Stimulated activated CD8-positive, alpha-beta memory T cell treated with anti-CD3 and anti-CD28 coated beads, Interleukin-15, amount 100 ng/mL, for 1 hour (primary cell): ENCODE data around the gene ITGAX.
"Not testable (repeated sequence)": the region's sequence is repeated elsewhere in the genome, so short reads cannot be mapped to it uniquely, and the experiment has no call there.

Source experiments
- DNase-seq: peaks from one replicate; pipeline ENCODE4 v3.0.0-alpha.2; 2020; ENCODE audit warnings: low read depth

ITGAX gene

GRCh38 chr16:31354394-31355291 is at the start of gene ITGAX:
Gene ITGAX, plus strand, starts transcription at chr16:31355176. Its CDS starts 79 bp downstream, at chr16:31355255.
- DNase-seq, result no peak

- no peak for DNase-seq
These were observed 49.8 kb upstream of the ITGAX start for GRCh38 chr16:31305219-31305618.

GRCh38 chr16:31308381-31308780 is 46.6 kb upstream of the ITGAX start:
- DNase-seq, result not testable (repeated sequence)

GRCh38 chr16:31322500-31322899 is 32.5 kb upstream of the ITGAX start:
- DNase-seq, result no peak

- no peak for DNase-seq
These were observed 30.9 kb upstream of the ITGAX start for GRCh38 chr16:31323959-31324629.

- no peak for DNase-seq
These were observed 29.8 kb upstream of the ITGAX start for GRCh38 chr16:31325171-31325570.

- DNase-seq, result no peak
These were observed 27.2 kb upstream of the ITGAX start for GRCh38 chr16:31327646-31328225.

- no peak for DNase-seq
These were observed 26.5 kb upstream of the ITGAX start for GRCh38 chr16:31328322-31329052.

- DNase-seq, result no peak
These were observed 25.1 kb upstream of the ITGAX start for GRCh38 chr16:31329671-31330552.

GRCh38 chr16:31330553-31330890 is 24.5 kb upstream of the ITGAX start:
- DNase-seq, result no peak

GRCh38 chr16:31331141-31331764 is 23.7 kb upstream of the ITGAX start:
- no peak for DNase-seq

- DNase-seq, result no peak
These were observed 23.1 kb upstream of the ITGAX start for GRCh38 chr16:31331807-31332301.

- DNase-seq, result no peak
These were observed 22.4 kb upstream of the ITGAX start for GRCh38 chr16:31332544-31332943.

- DNase-seq, result no peak
These were observed 21.0 kb upstream of the ITGAX start for GRCh38 chr16:31333686-31334649.

GRCh38 chr16:31334934-31335333 is 20.0 kb upstream of the ITGAX start:
- DNase-seq, result no peak

- DNase-seq, result no peak
These were observed 19.5 kb upstream of the ITGAX start for GRCh38 chr16:31335431-31335830.

- not testable (repeated sequence) for DNase-seq
These were observed 16.8 kb upstream of the ITGAX start for GRCh38 chr16:31338166-31338685.

GRCh38 chr16:31344712-31345111 is 10.3 kb upstream of the ITGAX start:
- DNase-seq, result no peak

- DNase-seq, result no peak
These were observed 7.5 kb upstream of the ITGAX start for GRCh38 chr16:31347445-31347844.
